ENCODE results near the gene RPS6KA4.

RPS6KA4 gene

GRCh38 chr11:64395545-64396078 is 36.6 kb downstream of the RPS6KA4 start:
- no peak for TF ChIP-seq CTCF (IDR thresholded peaks at IDR 0.05)

GRCh38 chr11:64396079-64396591 is 37.2 kb downstream of the RPS6KA4 start:
- TF ChIP-seq CTCF (IDR thresholded peaks at IDR 0.05) = no peak

- TF ChIP-seq CTCF (IDR thresholded peaks at IDR 0.05) = no peak
Observed at GRCh38 chr11:64400102-64400501, 41.1 kb downstream of the RPS6KA4 start.

GRCh38 chr11:64400667-64401066 is 41.7 kb downstream of the RPS6KA4 start:
- TF ChIP-seq CTCF (IDR thresholded peaks at IDR 0.05) = no peak

- TF ChIP-seq CTCF (IDR thresholded peaks at IDR 0.05) = no peak
Observed at GRCh38 chr11:64401775-64402174, 42.8 kb downstream of the RPS6KA4 start.

GRCh38 chr11:64403106-64403505 is 44.1 kb downstream of the RPS6KA4 start:
- no peak for TF ChIP-seq CTCF (IDR thresholded peaks at IDR 0.05)

- TF ChIP-seq CTCF (IDR thresholded peaks at IDR 0.05) = no peak
Observed at GRCh38 chr11:64406221-64406946, 47.4 kb downstream of the RPS6KA4 start.

All from LNCAP (cell line).